GM18519 (cell line): ENCODE data around the gene DCDC2.
"Not testable (repeated sequence)": the region's sequence is repeated elsewhere in the genome, so short reads cannot be mapped to it uniquely, and the experiment has no call there.

Experiments used
- ATAC-seq: cut with Tn5 transposase; IDR thresholded peaks from one replicate; pipeline ENCODE4 v1.9.1; 2021; ENCODE audit warnings: mild to moderate bottlenecking, moderate library complexity; ENCODE audit not compliant: unreplicated experiment, low FRiP score

Gene DCDC2

GRCh38 chr6:24381476-24382219 is 23.8 kb upstream of the DCDC2 start:
- no peak for ATAC-seq

- ATAC-seq: peak; percentile 52
Measured at GRCh38 chr6:24378473-24379097, 20.7 kb upstream of the DCDC2 start.

- ATAC-seq: no peak
Measured at GRCh38 chr6:24376871-24377270, 19.0 kb upstream of the DCDC2 start.

GRCh38 chr6:24374612-24375011 is 16.8 kb upstream of the DCDC2 start:
- ATAC-seq: no peak

- ATAC-seq: not testable (repeated sequence)
Measured at GRCh38 chr6:24365103-24365633, 7.3 kb upstream of the DCDC2 start.

- ATAC-seq: not testable (repeated sequence)
Measured at GRCh38 chr6:24362363-24362762, 4.5 kb upstream of the DCDC2 start.

DNA sequence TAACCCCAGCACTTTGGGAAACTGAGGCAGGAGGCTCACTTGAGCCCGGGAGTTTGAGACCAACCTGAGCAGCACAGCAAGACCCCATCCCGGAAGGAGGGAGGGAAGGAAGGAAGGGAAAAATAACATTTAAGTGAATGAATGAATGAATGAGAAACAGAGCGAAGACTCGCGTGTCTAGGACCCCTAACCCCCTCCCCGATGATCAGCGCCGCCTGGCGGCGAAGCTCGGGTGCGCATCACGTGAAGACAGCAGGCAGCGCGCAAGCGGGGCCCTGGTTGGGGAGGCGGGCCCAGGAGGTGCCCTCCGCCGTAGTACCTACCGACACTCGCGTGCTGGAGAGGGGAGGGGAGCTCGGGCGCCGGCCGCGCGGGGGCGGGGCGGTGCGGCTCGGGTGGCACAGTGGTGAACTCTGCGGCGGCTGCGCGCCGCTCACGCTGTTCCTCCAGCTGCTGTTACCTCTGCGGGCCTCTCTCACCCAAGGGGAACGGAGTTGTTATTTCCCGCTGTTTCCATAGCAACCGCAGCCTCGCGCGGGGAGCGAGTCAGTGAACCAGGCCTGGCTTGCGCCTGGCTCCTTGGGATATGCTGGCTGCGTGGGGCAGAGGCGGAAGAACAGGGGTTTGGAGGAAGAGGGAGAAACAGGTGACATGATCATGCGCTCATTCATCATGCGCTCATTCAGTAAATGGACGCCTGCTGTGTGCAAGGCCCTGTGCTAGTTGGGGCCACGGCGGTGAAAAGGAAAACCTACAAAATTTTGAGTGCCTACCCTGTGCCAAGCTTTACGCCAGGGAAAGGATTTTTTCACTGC is 2.0 kb upstream of the DCDC2 start:
- ATAC-seq: peak; percentile 85

- ATAC-seq: no peak
Measured at GRCh38 chr6:24358219-24358821, 461 bp upstream of the DCDC2 start.

- ATAC-seq: no peak
Measured at GRCh38 chr6:24356310-24356973, 1.4 kb downstream of the DCDC2 start.

DNA sequence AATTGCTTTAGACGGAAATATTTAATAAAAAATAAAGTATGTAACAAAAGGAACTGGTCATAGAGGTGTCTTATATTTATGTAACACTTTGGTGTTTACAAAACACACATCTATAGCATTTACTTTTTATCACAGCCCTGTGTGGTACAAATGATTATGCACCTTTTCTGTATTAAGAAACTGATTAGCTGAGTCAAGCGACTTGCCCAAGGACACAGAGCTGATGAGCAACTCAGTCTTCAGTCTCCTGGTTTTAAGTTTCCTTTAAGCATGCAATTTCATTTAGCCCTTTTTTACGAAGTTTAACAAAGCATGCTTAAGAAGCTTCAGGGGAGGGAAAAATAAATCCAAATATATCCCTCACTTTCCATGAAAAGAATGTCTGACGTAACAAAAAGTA is 2.5 kb downstream of the DCDC2 start:
- no peak for ATAC-seq

- ATAC-seq: no peak
Measured at GRCh38 chr6:24353861-24354260, 4.0 kb downstream of the DCDC2 start.

DNA sequence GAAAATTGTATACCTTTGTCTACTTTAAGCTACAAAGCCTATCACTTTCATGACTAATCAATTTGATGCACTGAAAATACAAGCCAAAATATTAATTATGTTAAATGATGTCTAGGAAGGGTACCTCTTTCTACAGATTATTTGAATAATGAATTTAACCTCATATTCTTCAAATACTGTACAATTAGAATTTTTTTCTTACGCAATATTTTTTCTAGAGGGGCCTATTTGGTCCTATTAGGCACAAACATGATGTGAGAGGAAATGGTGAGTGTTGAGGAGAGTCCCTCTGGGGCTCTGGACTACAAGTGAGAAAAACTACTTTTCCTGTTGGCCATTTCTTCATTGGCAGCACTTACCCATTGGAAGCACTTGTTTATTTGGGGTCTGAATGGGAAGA is 5.4 kb downstream of the DCDC2 start:
- no peak for ATAC-seq

GRCh38 chr6:24344976-24345375 is 12.9 kb downstream of the DCDC2 start:
- ATAC-seq: no peak

DNA sequence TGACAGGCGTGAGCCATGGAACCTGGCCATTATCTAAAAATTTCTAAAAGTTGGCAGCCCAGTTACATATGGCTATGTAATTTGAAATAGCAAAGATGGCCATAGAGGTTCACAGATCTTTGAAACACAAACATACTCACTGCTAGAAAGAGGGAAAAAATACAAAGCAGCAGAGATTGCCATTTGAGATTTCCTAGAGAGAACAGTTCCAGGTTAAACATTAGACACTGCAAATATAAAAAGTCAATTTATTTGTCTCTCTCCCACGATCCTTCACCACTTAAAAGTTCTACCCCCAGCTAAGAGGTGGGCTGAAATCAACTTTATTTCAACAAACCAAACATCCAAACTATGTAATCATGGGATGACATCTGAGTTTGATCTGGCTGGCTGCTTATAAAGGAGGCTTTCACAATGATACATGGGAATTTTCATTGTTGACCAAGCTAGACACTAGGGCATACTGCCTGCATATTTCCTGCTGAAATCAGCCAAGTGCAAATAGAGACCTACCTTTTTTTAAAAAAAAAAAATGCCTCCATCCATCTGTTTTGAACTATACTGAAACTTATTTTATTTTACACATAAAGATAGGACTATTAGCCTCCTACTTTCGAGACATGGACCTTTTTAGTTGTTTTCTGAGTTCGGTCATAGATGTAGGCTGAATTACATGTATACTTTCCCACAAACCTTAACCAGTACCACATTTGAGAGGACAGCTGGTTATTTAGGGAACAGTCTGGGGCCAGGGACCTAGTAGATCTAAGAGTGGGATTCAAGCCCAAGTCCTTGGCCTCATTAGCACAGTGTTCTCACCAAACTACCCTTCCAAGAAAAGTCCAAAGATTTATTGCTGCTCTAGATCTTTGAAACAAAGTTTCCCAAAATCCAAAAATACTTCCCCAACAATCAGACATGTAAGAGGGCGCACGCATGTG is 16.6 kb downstream of the DCDC2 start:
- ATAC-seq: no peak

- no peak for ATAC-seq
Measured at GRCh38 chr6:24339932-24340331, 17.9 kb downstream of the DCDC2 start.

DNA sequence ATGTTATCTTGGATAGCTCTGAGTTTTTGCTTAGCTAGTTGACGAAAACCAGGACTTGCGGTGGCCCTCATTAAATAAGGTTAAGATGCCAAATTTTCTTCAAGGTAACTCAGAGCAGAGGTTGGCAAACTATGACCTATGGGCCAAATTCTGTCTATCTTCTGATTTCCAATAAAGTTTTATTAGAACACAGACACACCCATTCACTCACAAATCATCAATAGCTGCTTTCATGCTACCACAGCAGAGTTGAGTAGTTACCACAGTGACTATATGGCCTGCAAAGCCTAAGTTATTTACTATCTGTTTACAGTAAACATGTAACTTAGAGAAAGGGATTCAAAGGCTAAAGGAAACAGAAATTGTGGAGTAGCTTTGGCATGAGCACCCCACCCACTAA is 23.6 kb downstream of the DCDC2 start:
- no peak for ATAC-seq

DNA sequence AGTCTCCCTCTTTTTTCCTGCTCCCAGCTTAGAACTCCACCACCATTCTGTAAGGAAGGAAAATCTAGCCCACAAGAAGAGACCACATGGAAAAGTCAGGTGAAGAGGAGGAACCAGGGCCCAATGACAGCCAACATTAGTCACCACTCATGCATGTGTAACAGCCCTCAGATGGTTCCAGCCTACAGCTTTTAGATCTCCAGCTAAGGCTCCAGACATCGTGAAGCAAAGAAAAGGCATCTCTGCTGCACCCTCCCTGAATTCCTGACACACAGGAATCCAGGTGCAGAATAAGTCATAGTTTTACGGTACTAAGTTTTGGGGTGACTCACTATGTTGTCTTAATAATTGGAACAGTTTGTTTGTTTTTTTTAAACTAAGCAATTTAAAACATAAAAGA is 25.5 kb downstream of the DCDC2 start:
- no peak for ATAC-seq

DNA sequence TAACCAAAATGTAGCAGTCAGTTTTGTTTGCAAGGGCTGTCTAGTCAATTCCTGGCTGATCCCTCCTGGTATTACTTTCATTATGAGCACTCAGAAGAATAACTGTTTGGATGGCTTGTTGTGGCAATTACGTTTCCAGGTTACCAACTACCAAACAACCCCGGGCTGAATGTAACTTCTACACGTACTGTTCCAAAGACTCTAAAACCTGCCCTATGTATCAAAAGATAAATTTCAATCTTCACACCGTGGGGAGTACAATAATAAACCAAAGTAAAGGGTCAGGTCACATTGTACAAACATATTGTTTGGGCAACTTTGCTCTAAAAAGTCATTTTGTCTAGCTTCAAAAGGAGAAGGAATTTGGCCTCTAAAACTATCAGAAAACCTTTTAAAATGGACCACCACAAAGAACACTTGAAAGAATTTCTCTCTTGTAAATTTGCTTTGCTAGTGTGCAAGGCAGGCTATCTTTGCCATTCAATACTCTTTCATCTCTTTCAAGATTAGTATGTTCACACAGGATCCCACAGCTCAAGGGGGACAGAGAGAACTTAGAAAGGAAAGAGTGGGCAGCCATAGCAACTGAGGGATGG is 27.6 kb downstream of the DCDC2 start:
- ATAC-seq: no peak

- ATAC-seq: no peak
Measured at GRCh38 chr6:24329451-24329850, 28.4 kb downstream of the DCDC2 start.
